Mesothelial cell of epicardium (in vitro differentiated cells): Measurements from ENCODE around the gene ARHGEF40. TPM values are rescaled to one million over a fixed set of nuclear protein-coding genes. Genes with fewer than 3 reads are reported as not detected.

Source experiments
- DNase-seq, 2 experiments: peaks; one replicate each; pipeline ENCODE4 v3.0.0; 2021; ENCODE audit warnings: low spot score in 2 of 2; ENCODE audit not compliant: unreplicated experiment in 2 of 2
- H3K27ac Mint-ChIP-seq: 2 replicates; pipeline ENCODE4 v1.8.0; 2021; ENCODE audit warnings: mixed read lengths
- H3K27me3 Mint-ChIP-seq: 2 replicates; pipeline ENCODE4 v1.8.0; 2021; ENCODE audit warnings: low read depth, mixed read lengths
- H3K36me3 Mint-ChIP-seq: 2 replicates; pipeline ENCODE4 v1.8.0; 2021; ENCODE audit warnings: mixed read lengths
- H3K4me1 Mint-ChIP-seq: 2 replicates; pipeline ENCODE4 v1.8.0; 2021; ENCODE audit warnings: mixed read lengths
- H3K4me3 Mint-ChIP-seq: 2 replicates; pipeline ENCODE4 v1.8.0; 2021; ENCODE audit warnings: mild to moderate bottlenecking, moderate library complexity, mixed read lengths
- H3K9me3 Mint-ChIP-seq: 2 replicates; pipeline ENCODE4 v1.8.0; 2021; ENCODE audit warnings: mixed read lengths
- total RNA-seq: library from RNA; stranded (reverse); gene quantifications from 3 replicates; pipeline ENCODE4 v1.2.1, GENCODE V29; 2021
- TF ChIP-seq, protein P1 (sequence below): fragments of 200-600 bp; sonication (generic); IDR thresholded peaks from one replicate; pipeline ENCODE4 v1.5.0; 2021; ENCODE audit warnings: antibody characterized with exemption; ENCODE audit not compliant: unreplicated experiment

ARHGEF40 gene
- total RNA-seq, 1 donor from 2014 or later = 96.2 TPM

DNA sequence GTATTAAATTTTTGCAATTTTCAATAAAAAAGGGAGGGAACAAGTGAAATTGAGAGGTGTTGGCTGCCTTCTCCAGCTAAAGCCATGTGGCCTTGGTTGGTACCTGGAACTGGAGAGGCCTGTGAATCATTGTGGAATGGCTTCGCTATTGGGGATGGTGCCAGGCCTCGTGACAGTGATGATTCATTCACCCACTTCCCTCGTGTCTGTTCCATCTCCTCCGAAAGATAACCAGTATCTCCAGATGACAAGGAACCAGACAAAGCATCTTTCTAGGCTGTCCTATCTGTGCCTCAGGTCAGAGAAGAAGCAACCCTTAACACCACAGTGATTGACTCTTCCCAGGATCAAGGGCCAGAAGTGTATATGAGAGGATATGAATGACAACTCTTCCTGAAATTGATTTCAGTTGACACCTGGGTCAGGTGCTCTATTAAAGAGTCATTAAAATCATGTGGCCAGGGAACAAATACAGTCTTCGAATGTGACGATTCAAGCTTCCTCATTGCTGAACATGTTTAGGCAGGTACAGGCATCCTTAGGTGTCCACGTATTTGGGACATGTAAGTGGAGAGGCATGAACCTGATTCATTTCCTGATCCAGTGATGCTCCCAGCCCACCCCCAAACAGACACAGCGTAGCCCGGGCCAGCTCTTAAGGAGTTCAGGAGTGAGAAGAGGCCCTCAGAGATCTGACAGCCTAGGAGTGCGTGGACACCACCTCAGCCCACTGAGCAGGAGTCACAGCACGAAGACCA is 28.2 kb upstream of the ARHGEF40 start, which contains the start of gene RNASE7:
TSS of gene RNASE7 (plus strand) at position 687 of the 758 bp plus-strand sequence. CDS start 631 bp downstream, outside the sequence.
- Mint-ChIP-seq H3K27ac (peak within 1 kb of the TSS; percentile 19), H3K4me3 (no peak within 1 kb of the TSS)
- no peak for DNase-seq

DNA sequence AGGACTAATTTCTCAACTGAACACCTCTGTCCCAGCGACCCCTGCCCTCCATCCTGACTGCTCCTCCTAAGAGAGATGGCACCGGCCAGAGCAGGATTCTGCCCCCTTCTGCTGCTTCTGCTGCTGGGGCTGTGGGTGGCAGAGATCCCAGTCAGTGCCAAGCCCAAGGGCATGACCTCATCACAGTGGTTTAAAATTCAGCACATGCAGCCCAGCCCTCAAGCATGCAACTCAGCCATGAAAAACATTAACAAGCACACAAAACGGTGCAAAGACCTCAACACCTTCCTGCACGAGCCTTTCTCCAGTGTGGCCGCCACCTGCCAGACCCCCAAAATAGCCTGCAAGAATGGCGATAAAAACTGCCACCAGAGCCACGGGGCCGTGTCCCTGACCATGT is 27.2 kb upstream of the ARHGEF40 start:
- Mint-ChIP-seq H3K4me3 (no peak overlapping the region), H3K9me3 (no peaks in the 10 kb centered on the region), H3K4me1 (peaks cover 53% of the 10 kb centered on the region), H3K36me3 (no peaks in the 10 kb centered on the region), H3K27ac (no peak overlapping the region), H3K27me3 (no peaks in the 10 kb centered on the region)
- no peak for DNase-seq
- TF ChIP-seq, protein P1, sequence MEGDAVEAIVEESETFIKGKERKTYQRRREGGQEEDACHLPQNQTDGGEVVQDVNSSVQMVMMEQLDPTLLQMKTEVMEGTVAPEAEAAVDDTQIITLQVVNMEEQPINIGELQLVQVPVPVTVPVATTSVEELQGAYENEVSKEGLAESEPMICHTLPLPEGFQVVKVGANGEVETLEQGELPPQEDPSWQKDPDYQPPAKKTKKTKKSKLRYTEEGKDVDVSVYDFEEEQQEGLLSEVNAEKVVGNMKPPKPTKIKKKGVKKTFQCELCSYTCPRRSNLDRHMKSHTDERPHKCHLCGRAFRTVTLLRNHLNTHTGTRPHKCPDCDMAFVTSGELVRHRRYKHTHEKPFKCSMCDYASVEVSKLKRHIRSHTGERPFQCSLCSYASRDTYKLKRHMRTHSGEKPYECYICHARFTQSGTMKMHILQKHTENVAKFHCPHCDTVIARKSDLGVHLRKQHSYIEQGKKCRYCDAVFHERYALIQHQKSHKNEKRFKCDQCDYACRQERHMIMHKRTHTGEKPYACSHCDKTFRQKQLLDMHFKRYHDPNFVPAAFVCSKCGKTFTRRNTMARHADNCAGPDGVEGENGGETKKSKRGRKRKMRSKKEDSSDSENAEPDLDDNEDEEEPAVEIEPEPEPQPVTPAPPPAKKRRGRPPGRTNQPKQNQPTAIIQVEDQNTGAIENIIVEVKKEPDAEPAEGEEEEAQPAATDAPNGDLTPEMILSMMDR = no peak

More for the DNA sequence above, 28.2 kb upstream of the ARHGEF40 start, which contains the start of gene RNASE7:
- Mint-ChIP-seq H3K27me3 (no peaks in the 10 kb centered on the region), H3K36me3 (no peaks in the 10 kb centered on the region), H3K9me3 (no peaks in the 10 kb centered on the region), H3K4me1 (peaks cover 61% of the 10 kb centered on the region)
- TF ChIP-seq, protein P1 = no peak

DNA sequence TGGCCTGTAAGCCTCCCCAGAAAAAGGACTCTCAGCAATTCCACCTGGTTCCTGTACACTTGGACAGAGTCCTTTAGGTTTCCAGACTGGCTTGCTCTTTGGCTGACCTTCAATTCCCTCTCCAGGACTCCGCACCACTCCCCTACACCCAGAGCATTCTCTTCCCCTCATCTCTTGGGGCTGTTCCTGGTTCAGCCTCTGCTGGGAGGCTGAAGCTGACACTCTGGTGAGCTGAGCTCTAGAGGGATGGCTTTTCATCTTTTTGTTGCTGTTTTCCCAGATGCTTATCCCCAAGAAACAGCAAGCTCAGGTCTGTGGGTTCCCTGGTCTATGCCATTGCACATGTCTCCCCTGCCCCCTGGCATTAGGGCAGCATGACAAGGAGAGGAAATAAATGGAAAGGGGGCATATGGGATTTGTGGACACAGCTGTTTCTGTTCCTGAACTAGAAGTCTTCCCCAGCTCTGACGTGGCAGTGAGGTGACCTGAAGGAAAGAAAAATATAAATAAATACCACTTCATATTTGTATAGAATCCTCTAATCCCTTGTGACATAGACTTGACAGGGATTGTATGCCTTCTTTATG is 26.6 kb upstream of the ARHGEF40 start:
- Mint-ChIP-seq H3K27ac (no peak overlapping the region), H3K27me3 (no peaks in the 10 kb centered on the region), H3K36me3 (no peaks in the 10 kb centered on the region), H3K4me3 (no peak overlapping the region), H3K4me1 (peaks cover 48% of the 10 kb centered on the region), H3K9me3 (no peaks in the 10 kb centered on the region)
- DNase-seq = no peak
- TF ChIP-seq, protein P1 = no peak

DNA sequence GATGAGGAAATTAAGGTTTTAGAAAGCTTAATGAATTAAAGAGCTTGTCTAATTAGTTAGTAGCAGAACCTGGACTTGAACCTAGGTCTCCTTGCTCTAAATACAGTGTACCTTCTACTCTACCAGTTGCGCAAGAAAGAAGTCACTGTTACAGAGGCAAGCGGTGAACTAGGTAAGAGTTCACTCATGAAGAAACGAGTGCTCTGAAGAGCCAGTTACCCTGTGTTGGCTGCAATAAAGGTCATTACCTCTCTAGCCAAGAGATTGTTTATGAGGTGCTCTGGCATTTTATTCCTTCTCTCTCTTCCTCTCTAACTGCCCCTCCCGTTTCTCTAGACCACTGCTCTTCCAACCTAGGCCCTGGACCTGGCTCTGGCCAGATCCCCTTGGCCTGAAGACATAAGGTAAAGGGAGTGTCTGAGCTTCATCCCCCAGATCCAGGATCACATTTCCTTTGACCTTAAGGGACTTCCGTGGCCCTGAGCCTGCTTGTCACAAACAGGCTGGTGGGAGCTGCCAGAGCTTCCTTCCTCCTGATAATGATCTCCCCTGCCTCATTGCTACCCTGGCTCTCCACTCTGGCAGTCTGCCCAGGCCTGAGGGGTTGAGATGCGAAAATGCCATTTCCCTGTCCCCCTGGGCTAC is 26.0 kb upstream of the ARHGEF40 start:
- Mint-ChIP-seq H3K36me3 (no peaks in the 10 kb centered on the region), H3K4me1 (peaks cover 42% of the 10 kb centered on the region), H3K27ac (no peak overlapping the region), H3K27me3 (no peaks in the 10 kb centered on the region), H3K9me3 (no peaks in the 10 kb centered on the region), H3K4me3 (no peak overlapping the region)
- TF ChIP-seq, protein P1 = no peak
- DNase-seq = no peak

DNA sequence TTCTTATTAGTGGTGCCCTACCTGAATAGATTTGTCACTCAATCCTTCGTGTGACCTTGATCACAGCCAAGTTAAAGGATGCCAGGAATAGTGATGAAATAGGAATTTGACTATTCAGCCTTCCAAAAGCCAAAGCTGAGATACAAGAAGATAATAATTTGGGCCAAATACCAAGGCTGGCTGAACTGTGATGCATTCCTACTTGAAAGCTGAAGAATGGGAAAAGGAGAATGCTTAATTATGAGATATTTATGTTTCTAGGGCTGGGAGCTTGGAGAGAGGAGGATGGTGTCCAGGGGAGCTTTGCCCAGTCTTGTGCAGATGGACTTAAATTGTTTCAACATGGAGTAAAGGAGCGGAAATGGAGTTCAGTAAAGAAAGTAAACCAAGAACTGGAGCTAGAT is 22.7 kb upstream of the ARHGEF40 start:
- Mint-ChIP-seq H3K4me3 (no peak overlapping the region), H3K4me1 (peaks cover 23% of the 10 kb centered on the region), H3K9me3 (no peaks in the 10 kb centered on the region), H3K27me3 (no peaks in the 10 kb centered on the region), H3K27ac (peak overlapping the region; percentile 13), H3K36me3 (no peaks in the 10 kb centered on the region)
- TF ChIP-seq, protein P1 = no peak
- DNase-seq = no peak
